DMS 273 (cell line): ENCODE measurements around the gene GGCT.
"Not testable (repeated sequence)": the region's sequence is repeated elsewhere in the genome, so short reads cannot be mapped to it uniquely, and the experiment has no call there.

Experiments used
- DNase-seq: peaks from one replicate; lab custom pipeline; 2025; ENCODE audit not compliant: unreplicated experiment; lab: John Stamatoyannopoulos, UW

Gene GGCT

DNA sequence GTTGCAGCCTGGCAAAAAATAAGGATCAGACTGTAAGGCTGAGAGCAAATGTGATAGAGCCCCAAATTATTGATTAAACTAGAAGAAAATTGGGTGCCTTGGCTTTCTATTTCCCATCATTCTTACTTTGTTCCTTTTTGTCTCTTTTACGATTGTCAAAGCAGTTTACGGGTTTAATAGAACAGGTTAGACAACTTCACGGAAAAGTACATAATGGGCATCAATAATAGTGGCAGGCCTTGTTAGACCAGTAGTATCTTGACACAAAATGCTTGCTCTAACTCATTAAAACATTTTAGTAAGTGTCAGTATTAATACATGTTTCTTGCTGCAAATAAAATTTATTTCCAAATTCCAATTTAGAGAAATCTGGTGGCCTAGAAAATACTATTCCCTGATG lies 14.5 kb upstream of the GGCT start:
- DNase-seq = no peak

DNA sequence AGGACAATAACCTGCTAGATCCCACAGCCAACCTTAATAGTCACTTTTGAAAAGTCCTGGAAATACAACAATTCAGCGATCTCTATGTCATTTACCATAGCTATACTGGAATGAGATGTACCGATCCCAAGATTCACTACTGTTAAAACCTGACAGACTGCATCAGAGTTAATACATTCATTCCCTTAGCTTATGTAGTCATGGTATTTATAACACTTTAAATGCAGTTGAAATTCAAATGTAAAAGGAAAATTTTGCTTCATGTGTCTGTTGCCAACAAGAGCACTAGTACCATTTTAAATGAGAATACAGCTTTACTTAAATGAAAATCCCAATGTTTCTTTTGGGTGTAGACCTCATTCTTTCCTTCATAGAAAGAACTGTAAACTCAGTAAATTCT lies 11.1 kb upstream of the GGCT start:
- DNase-seq = no peak

DNA sequence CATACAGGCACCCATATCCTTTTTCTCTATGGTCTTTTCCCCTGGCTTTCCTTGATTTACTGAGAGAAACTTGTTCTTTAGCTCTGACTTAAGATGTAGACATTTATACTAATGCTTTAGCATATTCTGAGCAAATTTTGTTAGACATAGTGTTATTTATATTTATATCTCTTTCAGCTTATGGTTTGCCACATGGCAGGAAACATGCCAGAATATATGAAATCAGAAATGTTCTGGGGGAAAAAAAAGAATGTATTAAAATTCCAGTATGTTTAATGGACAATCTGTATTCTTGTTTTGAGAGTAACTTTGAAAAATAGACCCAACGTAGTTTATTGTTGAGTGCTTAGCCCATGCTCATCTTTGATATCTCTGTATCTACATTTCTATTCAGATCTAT lies 10.1 kb upstream of the GGCT start:
- DNase-seq = no peak

DNA sequence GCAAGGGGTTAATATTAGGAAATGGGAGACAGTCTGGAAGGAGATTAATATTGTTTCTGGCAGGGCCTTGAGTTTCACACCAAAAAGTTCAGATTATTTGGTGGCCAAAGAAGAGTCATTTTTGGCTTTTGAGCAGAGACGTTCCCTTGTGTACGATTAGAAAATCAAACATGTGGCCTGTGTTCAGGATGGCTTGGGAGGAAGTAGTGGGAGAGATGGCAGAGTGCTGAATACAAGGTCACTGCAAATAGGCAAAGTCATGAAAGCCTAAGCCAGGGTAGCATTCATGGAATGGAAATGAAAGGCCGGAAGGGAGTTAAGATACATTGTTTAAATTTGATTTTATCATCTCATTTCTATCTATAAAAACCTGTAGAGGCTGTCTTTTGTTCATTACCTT lies 9.5 kb upstream of the GGCT start:
- no peak for DNase-seq

DNA sequence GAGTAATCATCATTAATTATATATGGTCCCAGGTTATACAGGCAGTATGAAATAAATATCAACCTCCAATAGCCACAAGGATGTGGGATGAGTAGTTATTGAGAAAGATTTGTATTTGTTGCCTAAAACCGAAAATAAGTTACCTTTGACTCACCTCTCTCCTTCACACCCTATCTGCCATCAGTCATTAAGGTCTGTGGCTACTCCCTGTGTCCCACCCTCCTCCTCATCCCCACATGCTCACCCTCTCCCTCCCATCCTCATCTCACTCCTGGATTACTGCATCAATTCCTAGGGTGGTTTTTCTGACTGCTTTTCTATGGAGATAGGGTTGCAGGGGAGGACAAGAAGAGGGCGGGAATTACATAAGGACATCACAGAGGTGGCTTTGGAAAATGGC lies 9.1 kb upstream of the GGCT start:
- no peak for DNase-seq

DNA sequence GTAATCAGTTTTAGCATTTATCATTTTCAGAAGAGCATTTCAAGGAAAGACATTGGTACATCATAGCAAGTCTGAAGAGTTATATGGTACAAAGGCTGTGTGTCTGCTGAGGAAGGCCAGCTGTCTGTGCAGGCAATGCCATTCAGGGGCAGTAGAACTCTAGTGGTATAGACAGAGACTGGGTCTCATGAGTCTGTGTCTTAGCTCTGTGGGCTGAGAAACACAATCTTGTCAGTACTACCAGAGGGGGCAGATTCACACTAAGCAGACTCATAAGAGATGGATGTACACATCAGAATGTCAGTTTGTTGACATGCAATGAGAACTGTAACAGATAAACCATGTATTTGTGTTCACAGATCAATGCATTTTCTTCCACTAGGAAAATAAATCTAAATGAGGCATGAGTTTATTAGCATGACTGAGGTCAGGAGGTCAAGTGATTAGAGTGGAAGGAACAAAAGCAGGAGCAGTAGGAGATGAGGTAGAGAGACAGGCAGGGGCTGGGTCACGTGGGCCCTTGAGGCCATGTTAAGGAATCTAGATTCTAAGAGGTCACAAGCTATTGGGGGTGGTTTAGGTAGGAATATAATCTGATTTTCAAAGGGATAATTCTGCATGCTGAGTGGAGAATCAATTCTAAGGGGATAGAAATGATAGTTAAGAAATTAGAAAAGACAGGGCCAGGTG lies 7.5 kb upstream of the GGCT start:
- no peak for DNase-seq

DNA sequence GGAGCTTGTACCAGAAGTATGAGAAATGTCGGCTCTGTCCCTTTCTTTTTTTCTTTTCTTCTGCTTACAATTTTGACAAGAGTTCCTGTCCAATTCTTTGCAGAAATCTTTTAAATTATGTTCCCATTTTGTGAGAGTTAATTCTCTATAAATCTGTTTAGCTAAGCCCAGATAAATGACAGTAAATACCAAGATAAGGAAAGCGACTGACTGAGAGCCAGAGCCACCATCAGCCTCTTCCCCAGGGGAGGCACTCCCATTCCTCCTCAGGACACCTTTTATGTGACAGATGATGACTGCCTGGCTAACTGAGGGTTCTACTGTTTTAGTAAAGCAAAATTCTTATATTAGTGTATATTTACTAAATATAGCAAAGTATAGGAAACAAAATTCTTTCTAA lies 6.9 kb upstream of the GGCT start:
- DNase-seq = no peak

DNA sequence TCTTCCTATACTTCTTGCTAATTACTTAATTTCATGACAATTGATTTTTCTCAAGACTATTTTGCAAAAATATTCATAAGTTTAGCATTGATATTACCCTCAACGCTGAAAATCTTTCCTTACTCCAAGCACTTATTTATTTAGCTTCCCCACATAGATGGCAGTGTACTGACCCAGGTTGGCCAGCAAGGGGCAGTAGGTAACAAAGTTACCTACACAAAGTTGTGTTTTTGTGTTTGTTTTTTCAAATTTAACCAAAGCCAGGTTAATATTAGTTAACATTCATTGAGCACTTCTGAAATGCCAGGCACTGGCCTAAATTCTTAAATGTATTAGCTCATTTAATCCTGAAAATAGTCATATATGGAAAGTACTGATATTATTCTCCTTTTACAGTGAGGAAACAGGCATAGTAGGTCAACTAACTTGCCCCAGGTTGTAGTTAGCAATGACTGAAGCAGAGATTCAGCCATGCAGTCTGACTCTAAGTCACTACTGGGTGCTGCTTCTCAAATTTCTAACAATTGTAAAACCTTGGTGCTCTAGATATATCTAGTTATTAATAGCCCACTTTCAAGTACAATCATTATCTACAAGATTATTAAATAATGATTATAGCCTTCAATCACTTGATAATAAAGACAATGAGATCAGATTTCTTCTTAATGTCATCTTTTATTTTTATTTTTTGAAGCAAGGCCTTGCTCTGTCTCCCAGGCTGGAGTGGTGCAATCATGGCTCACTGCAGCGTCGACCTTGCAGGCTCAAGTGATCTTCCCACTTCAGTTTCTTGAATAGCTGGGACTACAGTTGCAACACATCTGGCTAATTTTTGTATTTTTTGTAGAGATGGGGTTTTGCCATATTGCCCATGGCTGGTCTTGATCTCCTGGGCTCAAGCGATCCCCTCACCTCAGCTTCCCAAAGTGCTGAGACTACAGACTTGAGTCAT lies 5.8 kb upstream of the GGCT start:
- DNase-seq = peak; percentile 79

DNA sequence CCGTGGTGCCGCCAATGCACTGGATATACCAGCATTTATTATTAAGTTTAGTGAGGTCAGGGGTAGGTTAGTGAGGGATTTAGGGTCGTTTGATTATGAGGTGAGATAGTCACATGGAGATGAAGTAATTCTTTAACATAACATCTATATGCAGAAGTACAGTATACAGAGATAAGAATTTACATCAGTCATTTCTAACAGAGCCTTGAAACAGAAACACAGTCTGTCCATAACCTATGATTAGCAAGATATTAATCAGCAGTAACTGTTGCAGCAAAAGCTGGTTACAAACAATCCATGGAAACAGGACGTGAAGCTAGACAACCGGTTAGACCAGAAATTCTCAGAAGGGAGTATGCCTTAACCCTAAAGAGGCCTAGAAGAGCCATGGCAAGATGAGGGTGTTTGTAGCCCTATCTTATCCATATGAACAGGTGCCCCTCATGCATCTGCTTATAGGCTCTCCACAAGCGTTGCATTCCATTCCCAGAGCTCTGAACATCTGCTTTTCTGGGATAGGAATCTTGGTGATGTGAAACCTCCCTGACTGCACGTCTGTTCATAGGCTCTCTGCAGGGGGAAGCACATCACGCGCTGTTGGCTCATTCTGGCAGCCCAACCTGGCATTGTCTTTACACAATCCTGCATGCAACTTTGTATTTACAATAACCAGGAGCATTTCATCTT lies 4.7 kb upstream of the GGCT start:
- not testable (repeated sequence) for DNase-seq

DNA sequence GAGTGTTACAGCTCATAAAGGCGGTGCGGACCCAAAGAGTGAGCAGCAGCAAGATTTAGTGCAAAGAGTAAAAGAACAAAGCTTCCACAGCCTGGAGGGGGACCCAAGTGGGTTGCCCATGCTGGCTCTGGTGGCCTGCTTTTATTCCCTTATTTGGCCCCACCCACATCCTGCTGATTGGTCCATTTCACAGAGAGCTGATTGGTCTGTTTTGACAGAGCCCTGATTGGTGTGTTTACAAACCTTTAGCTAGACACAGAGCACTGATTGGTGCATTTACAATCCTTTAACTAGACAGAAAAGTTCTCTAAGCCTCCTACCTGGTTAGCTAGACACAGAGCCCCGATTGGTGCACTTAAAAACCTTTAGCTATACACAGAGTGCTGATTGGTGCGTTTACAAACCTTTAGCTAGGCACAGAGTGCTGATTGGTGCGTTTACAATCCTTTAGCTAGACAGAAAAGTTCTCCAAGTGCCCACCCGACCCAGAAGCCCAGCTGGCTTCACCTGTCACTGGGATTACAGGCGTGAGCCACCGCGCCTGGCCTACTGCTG lies 2.8 kb upstream of the GGCT start:
- DNase-seq = not testable (repeated sequence)

DNA sequence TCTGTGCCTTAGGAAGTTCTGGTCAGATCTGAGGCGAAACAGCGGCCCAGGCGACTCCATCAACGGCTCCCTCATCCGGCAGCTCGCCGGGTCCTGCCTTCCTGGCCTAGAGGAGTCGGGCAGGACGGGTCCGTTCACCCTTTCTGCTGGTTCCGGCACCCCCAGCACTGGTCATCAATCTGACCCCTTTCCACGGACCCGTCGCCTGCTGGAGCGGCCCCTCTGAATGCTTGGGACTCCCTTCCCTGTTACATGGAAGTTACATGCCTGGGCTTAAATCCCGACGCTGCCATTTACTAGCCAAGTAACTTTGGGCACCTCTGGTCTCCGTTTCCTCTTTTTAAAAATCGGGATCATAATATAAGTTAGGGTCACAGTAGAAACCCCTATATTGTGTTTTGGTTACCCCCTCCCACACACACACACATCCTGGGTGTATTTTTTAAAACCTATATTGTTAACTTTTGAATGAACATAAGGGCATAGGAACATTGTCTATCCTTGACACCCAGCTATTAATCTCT lies 607 bp upstream of the GGCT start:
- no peak for DNase-seq

DNA sequence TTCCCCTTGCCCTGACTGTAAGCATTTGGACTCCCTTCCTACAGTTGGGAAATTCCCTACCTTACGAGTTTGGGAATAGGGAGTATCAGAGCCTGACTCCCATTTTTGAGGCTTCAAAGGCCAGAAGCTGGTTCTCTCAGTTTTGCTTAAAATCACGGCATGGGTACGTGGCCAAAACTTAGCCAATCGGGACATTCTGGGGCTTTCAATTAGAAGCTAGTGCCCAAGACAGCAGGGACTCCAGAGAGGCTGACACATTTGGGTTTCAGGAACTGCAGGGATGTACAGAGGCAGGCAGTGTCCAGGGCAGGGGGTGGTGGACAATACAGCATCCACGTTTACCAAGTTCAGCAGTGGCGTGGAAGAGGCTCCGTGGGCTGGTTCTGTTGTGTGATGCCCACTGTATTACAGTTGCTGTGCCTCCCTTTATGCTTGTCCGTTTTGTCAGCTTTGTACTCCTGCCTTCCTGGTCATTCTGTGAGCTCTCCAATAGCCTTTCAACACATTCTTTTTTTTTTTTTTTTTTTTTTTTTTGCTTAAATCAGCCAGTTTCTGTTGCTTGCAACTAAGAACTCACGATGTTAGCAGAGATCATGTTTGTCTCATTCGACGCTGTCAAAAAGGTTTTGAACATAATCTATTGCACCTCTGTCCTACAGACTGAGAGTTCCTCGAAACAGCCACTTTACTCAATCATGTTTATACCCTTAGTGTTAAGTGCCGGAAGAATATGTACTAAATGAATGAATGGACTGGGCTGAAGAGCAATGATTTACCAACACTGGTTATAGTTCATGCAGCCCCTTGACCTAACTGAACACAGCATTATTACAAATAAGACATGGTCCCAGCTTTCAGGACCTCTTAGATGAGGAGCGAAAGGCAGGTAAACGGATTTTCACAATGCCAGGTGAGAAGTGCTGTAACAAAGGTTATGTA lies 1.1 kb downstream of the GGCT start:
- DNase-seq = peak; percentile 51

DNA sequence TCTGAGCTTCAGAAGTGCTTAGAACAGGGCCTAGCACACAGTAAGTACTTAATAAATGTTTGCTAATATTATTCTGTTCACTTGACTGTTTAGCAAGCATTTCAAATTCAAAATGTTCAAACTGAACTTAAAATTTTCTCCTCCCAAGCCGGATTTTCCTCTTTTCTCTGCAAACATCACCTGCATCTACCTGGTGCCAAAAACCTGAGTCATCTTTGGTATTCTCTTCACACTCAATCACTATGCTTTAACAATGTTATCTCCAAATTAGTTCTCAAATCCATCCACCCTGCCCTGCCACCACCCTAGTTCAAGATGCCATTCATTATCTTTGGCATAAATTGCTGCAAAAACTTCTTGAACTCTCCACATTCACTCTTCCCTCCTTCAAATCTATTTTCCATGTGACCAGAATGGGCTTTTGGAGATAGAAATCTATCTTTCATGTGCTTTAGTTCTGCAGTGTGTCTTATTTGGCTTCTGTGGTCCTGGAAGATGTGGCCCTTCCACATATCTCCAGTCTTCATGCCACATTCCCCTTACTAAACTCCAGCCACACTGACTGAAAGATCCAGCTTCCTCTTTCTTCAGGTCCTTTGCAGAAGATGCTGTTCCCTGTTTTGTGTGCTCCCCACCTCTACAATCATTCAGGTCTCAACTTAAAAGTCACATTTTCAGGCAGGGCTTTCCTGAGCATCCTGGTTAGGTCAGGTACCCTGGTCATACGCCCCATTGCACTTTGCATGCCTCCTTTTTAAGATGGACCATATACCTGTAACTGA lies 2.0 kb downstream of the GGCT start:
- DNase-seq = no peak

DNA sequence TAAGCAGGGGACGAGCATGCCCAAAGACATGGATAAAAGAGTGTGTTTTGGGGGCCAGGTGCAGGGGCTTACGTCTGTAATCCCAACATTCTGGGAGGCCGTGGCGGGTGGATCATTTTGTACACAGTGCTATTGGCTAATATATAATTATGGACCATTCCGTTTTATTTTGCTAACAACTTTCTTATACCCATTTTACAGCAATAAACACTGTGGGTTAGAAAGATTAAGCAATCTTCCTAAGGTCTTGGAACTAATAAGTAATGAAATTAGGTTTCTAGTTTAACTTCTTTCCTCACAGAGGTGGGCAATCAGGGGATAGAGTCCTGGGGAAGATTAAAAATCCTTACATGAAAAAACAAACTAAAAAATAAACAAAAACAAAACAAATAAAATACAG lies 3.4 kb downstream of the GGCT start:
- DNase-seq = no peak

DNA sequence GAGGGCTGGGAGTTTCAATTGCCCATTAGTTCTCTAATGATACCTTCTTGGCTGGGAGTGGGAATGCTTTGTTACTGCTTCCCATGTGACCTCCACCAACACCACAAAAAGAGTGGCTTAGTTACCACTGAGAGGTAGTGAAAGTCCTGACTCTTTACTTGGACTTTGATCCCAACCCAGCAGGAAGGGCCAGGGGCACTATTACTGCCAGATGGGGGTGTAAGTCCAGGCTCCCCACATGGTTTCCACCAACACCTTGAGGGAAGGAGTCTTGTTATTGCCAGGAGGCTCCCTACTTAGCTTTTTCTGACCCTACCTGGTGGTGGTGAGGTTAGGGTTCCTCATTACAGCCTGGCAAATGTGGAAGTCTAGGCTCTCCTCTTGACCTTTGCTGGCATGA lies 11.4 kb downstream of the GGCT start:
- DNase-seq = no peak

DNA sequence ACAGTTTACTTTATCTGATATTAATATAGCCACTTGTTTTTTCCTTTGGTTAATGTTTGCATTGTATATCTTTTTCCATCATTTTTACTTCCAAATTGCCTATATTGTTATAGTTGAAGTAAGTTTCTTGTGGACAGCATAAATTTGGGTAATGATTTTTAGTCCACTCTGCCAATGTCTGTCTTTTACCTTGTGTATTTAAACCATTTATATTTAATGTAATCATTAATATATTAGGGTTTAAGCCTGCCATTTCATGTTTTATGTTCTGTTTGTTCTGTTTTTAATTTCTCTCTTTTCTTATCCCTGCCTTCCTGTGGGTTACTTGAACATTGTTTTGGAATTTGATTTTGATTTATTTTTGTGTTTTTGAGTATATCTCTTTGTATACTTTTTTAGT lies 13.2 kb downstream of the GGCT start:
- DNase-seq = no peak

DNA sequence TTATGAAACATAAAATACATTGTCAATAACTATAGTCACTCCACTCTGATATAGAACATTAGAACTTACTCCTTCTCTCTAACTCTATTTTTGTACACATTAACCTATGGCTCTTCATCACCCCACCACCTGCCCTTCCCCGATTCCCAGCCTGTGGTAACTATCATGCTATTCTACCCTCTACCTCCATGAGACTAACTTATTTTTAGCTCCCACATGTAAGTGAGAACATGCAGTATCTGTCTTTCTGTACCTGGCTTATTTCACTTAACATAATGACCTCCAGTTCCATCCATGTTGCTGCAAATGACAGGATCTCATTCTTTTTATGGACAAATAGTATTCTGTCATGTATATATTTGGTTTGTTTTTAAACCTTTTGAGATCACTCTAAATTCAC lies 17.3 kb downstream of the GGCT start:
- no peak for DNase-seq

DNA sequence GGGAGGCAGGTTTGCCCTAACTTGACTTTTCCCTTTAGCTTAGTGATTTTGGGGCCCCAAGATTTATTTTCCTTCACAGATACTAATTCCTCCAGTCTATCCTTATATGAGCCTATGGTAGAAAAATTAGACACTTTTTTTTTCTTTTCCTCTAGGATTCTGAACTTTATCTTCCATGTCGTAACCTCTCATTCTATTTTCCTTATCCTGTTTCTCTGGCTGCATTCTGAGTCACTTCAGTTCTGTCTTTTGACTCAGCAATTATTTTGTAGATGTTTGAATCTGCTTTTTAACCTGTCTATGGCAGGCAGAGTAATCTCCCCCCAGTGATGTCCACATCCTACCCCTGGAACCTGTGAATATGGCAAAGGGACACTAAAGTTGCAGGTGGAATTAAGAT lies 19.0 kb downstream of the GGCT start:
- no peak for DNase-seq

DNA sequence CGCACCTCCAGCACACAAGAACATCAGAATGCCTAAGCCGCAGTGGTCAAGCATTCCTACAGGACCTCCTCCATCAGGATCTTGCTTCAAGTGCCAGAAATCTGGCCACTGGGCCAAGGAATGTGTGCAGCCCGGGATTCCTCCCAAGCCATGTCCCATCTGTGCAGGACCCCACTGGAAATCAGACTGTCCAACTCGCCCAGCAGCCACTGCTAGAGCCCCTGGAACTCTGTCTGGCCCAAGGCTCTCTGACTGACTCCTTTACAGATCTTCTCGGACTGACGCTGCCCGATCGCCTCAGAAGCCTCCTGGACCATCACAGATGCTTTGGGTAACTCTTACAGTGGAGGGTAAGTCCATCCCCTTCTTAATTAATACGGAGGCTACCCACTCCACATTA lies 23.2 kb downstream of the GGCT start:
- not testable (repeated sequence) for DNase-seq
